Colonic mucosa (tissue), 4 donors: ENCODE results near the gene MYCL. TPM values are rescaled to one million over a fixed set of nuclear protein-coding genes. Genes with fewer than 3 reads are reported as not detected.
A peak's percentile ranks its signal among the peaks of the same experiment; 100 is the strongest.

Experiments used
- DNase-seq: peaks from one replicate; pipeline ENCODE4 v3.0.0-alpha.2; 2020
- H3K27ac ChIP-seq: fragments of 200-600 bp; one replicate; pipeline ENCODE4 v1.8.0; 2021
- H3K27me3 ChIP-seq: fragments of 200-600 bp; one replicate; pipeline ENCODE4 v1.8.0; 2021
- H3K36me3 ChIP-seq: fragments of 200-600 bp; one replicate; pipeline ENCODE4 v1.8.0; 2021
- H3K4me1 ChIP-seq: fragments of 200-600 bp; one replicate; pipeline ENCODE4 v1.8.0; 2021; ENCODE audit warnings: mild to moderate bottlenecking
- H3K4me3 ChIP-seq: fragments of 200-600 bp; one replicate; pipeline ENCODE4 v1.8.0; 2021
- H3K9ac ChIP-seq, 2 donors: one replicate each; pipeline ENCODE4 v1.7.0; 2013; ENCODE audit warnings: control low read depth in 2 of 2, low read depth in 2 of 2, low read length in 2 of 2
- H3K9me3 ChIP-seq: fragments of 200-600 bp; one replicate; pipeline ENCODE4 v1.8.0; 2021
- intact Hi-C: fragments of 100-400 bp; cut with DNase I; formaldehyde crosslinking; loops from one replicate; pipeline ENCODE4 v1.14.1; 2022
- total RNA-seq, 2 donors: library from RNA; stranded (reverse); fragmentation: NEBNext Ultra II Directional in 1 of 2; extraction: Animal tissue kit (Norgen Biotek cat#: 25700) in 1 of 2; gene quantifications; one replicate each; pipeline ENCODE4 v1.2.1, GENCODE V29; 2021
- TF ChIP-seq, protein P1 (sequence below): fragments of 200-600 bp; IDR thresholded peaks from one replicate; pipeline ENCODE4 v1.8.0; 2022; ENCODE audit warnings: antibody characterized with exemption, mild to moderate bottlenecking
- donor health status: healthy.
- donor health status: DM: no; HTN: no; CAD: no.
- donor health status: DM: no; HTN: no; CAD: no.

Gene MYCL, protein sequence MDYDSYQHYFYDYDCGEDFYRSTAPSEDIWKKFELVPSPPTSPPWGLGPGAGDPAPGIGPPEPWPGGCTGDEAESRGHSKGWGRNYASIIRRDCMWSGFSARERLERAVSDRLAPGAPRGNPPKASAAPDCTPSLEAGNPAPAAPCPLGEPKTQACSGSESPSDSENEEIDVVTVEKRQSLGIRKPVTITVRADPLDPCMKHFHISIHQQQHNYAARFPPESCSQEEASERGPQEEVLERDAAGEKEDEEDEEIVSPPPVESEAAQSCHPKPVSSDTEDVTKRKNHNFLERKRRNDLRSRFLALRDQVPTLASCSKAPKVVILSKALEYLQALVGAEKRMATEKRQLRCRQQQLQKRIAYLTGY
- total RNA-seq = 10 to 100 TPM; 16.4 to 17.0 TPM

DNA sequence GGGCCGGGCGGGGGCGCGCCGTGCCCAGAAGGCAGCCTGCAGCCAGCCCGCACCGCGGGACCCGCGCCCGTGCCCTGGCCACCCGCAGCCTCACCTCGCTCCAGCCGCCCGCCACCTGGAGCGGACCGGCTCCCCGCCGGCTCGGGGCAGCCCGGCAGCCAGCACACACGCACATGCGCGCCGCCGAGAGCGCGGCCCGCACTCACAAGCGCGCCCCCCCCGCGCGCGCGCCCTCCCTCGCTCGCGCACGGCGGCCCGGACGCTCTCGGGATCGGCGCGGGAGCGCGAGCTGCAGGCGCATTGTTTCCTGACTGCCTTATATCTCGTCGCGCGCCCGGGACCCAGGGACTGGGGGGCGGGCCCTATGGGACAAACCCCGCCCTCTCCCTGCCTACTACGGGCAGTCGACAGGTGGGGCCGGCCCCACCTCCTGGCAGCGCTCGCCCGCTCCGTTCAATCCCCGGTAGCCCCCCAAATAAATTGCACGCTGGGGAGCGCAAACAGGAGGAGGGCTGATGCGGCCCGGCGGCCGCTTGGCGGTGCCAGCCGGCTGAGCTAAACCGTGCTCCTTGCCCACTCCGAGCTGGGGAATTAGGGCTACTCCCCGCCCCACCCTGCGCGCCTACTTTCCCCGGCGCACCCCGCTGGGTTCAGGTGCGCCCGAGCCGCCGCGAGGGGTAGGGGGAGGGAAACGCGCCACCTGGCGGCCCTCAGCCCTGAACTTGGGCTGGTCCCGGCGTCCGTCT lies at the start of gene MYCL:
TSS of gene MYCL (minus strand) at position 204 of the 746 bp plus-strand sequence. CDS start 483 bp downstream, outside the sequence.
- Histone ChIP-seq H3K9ac (peak within 1 kb of the TSS; percentile 86 to 89), H3K36me3 (no peaks in the 10 kb centered on the region), H3K4me1 (peaks cover 4% of the 10 kb centered on the region), H3K9me3 (no peaks in the 10 kb centered on the region), H3K27me3 (no peaks in the 10 kb centered on the region), H3K27ac (peak within 1 kb of the TSS; percentile 74), H3K4me3 (peak within 1 kb of the TSS; percentile 60)
- intact Hi-C loops = loop anchor here (1.0 kb wide), 1 partner anchor 86 kb away; no protein-coding TSS in a partner anchor
- peak; percentile 91 for DNase-seq
- TF ChIP-seq, protein P1, sequence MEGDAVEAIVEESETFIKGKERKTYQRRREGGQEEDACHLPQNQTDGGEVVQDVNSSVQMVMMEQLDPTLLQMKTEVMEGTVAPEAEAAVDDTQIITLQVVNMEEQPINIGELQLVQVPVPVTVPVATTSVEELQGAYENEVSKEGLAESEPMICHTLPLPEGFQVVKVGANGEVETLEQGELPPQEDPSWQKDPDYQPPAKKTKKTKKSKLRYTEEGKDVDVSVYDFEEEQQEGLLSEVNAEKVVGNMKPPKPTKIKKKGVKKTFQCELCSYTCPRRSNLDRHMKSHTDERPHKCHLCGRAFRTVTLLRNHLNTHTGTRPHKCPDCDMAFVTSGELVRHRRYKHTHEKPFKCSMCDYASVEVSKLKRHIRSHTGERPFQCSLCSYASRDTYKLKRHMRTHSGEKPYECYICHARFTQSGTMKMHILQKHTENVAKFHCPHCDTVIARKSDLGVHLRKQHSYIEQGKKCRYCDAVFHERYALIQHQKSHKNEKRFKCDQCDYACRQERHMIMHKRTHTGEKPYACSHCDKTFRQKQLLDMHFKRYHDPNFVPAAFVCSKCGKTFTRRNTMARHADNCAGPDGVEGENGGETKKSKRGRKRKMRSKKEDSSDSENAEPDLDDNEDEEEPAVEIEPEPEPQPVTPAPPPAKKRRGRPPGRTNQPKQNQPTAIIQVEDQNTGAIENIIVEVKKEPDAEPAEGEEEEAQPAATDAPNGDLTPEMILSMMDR = peak; percentile 64

DNA sequence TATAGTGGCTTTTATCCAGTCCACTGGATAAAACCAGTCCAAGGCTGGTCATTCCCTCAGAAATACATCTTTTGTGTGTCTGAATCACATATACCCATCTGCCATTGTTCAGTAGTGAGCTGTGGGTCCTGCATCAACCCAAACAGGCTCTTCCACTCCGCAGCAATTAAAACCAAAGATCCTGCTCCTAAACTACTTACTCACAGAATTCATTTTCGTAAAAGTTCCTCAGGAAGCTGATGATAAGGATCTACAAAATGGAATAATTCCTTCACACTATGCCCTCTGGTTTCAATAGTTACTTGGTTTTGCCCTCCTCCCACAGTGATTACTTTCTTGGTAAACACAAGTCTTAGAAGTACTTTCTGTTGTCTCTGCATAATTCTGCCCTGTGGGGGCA lies 48.2 kb upstream of the MYCL start:
- no peaks in the 10 kb centered on the region for H3K36me3 ChIP-seq
- no peak for DNase-seq
- no peak overlapping the region for H3K4me3 ChIP-seq
- H3K27me3 ChIP-seq = no peaks in the 10 kb centered on the region
- no peak overlapping the region for H3K9ac ChIP-seq
- peaks cover 2% of the 10 kb centered on the region for H3K4me1 ChIP-seq
- no peak overlapping the region for H3K27ac ChIP-seq
- intact Hi-C loops = no loop called here
- H3K9me3 ChIP-seq = no peaks in the 10 kb centered on the region
- TF ChIP-seq, protein P1 = no peak

DNA sequence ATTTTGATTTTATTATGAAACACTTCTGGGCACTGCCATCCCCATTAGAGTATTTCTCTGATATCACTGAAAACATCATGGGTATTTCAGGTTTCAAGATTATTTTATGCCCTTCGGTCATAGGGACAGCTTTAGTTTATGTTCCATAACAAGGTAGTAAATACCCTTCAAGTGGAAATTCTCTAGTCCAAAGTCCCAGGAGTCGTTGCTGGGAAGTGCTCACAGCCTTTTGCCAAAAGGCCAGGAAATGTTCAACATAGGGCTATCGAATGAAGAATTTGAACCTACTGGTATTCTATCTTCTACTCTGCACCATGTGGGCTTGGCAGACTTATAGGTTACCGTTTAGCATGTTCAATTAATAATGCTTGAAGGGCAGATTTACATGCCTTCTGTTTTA lies 45.5 kb upstream of the MYCL start:
- Histone ChIP-seq H3K4me1 (no peaks in the 10 kb centered on the region), H3K27me3 (no peaks in the 10 kb centered on the region), H3K9me3 (no peaks in the 10 kb centered on the region), H3K4me3 (no peak overlapping the region), H3K36me3 (no peaks in the 10 kb centered on the region), H3K27ac (no peak overlapping the region), H3K9ac (peak overlapping the region in 1 of 2 donors; percentile 12)
- TF ChIP-seq, protein P1 = no peak
- no peak for DNase-seq
- intact Hi-C loops = no loop called here

DNA sequence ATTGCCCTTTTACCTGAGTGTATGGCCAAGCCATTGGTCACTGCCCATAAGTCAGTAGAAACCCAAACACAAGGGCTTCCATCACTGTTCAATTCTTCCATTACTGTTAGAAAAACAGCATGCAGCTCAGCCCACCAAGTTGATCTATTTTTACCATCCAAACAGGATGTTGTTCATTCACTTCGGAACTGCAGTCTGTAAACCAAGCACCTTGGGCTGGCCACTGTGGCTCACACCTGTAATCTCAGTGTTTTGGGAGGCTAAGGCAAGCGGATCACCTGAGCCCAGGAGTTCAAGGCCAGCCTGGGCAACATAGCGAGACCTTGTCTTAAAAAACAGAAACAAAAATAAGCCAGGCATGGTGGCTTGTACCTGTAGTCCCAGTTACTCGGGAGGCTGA lies 44.5 kb upstream of the MYCL start:
- Histone ChIP-seq H3K36me3 (no peaks in the 10 kb centered on the region), H3K9ac (no peak overlapping the region), H3K9me3 (no peaks in the 10 kb centered on the region), H3K27ac (no peak overlapping the region), H3K27me3 (no peaks in the 10 kb centered on the region), H3K4me3 (no peak overlapping the region), H3K4me1 (no peaks in the 10 kb centered on the region)
- TF ChIP-seq, protein P1 = no peak
- intact Hi-C loops = no loop called here
- no peak for DNase-seq

DNA sequence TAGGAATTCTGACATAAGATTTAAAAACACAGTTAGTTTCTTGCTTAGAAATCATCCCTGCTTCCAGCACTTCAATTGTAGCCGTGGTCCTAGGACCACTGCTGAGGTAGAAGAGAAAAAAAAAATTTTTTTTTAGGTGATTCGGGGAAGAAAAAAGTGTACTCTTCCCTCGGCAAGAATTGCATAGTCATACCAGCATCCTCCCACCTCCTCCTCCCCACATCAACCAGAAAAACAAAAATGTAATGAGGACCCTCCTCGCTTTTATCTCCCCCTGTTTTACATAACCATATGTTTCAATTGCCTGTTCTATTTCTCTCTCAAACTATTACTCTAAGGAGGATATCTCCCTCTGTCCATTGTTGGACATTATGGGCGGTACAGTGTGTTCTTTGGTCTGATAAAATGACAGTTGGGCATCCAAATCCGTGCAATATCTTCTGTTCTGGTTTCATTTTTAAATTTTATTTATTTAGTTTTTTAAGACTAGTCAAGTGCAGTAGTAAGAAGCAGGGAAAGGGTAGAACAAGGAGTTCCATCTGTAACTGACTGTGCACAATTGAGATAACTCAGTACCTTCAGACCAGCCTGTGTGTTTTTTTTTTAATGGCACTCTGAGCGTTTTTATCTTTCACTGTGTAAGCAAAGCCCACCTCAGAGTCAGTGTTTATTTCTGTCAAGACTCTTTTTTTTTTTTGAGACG lies 42.8 kb upstream of the MYCL start:
- no peaks in the 10 kb centered on the region for H3K27me3 ChIP-seq
- H3K27ac ChIP-seq = no peak overlapping the region
- no peak for DNase-seq
- H3K36me3 ChIP-seq = no peaks in the 10 kb centered on the region
- no peaks in the 10 kb centered on the region for H3K4me1 ChIP-seq
- intact Hi-C loops = no loop called here
- H3K4me3 ChIP-seq = no peak overlapping the region
- H3K9me3 ChIP-seq = no peaks in the 10 kb centered on the region
- H3K9ac ChIP-seq = no peak overlapping the region
- TF ChIP-seq, protein P1 = no peak
